ENCODE results near the gene PTPRN2. TPM values are rescaled to one million over a fixed set of nuclear protein-coding genes. Genes with fewer than 3 reads are reported as not detected.

Gene PTPRN2
- polyA plus RNA-seq, 1 of the 3 experiments (the other 2 are of a cell fraction) = 4.0 TPM

DNA sequence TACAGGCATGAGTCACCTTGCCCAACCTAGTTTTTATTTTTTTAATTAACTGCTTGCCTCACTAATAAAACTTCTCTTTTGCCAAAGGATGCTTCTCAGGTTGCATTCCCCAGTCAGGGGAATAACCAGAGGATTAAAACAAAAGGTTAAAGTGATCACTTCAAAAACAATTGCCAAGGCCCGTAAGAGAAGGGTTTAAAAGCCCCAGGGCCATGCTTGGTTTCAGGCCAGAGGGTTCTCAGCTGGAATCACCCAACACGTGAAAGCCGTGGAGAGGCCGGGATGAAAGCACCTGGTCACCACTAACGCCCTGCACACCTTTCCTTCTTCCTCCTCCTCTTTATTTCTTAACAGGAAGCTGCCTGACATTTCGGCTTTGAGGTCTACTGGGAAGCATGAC is 587.5 kb downstream of the PTPRN2 start (continued):
- TF ChIP-seq, protein P1, sequence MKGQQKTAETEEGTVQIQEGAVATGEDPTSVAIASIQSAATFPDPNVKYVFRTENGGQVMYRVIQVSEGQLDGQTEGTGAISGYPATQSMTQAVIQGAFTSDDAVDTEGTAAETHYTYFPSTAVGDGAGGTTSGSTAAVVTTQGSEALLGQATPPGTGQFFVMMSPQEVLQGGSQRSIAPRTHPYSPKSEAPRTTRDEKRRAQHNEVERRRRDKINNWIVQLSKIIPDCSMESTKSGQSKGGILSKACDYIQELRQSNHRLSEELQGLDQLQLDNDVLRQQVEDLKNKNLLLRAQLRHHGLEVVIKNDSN (IDR thresholded peaks at IDR 0.05; ENCODE audit: borderline replicate concordance, low read depth) = no peak
- no peak for TF ChIP-seq SIN3A (IDR thresholded peaks at IDR 0.05; ENCODE audit: borderline replicate concordance, low read depth, low read length)
- TF ChIP-seq, protein P2, sequence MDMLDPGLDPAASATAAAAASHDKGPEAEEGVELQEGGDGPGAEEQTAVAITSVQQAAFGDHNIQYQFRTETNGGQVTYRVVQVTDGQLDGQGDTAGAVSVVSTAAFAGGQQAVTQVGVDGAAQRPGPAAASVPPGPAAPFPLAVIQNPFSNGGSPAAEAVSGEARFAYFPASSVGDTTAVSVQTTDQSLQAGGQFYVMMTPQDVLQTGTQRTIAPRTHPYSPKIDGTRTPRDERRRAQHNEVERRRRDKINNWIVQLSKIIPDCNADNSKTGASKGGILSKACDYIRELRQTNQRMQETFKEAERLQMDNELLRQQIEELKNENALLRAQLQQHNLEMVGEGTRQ (IDR thresholded peaks at IDR 0.05; ENCODE audit: borderline replicate concordance, low read depth, low read length) = no peak

DNA sequence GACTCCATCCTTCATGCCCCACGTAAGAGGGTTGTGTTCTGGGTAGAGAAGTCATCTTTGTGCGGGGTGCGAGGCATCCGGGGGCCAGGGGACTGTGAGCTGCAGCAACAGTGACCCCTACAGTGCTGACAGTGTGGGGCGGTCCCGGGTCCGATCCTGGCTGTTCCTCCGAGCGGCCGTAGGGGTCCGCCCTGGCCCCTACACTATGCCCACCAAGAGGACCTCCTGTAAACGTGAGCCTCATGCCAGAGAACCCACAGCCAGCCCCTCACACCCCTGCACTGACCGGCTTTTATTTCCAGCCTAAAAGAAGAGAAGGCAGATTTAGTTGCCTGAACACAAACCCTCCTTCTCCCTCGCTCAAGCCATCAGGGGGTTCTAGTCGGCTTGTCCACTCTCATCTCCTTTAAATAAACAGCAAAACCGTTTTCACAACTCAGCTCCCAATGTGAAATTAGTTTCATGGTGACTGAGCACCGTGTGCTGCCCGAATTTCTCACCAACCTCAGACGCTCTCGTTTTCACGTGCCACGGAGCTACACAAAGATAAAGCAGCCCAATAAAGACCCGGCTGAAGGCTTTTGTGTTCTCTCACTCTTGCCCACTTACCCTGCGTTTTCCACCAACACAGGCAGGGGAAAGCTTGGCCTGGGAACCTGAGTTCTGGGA is 588.6 kb downstream of the PTPRN2 start:
- no peak overlapping the region for H2AFZ ChIP-seq (ENCODE audit: low read depth)
- no peak overlapping the region for H3K4me2 ChIP-seq
- peak; percentile 66 for DNase-seq
- H3K36me3 ChIP-seq (replicated peaks in 1 of 2; ENCODE audit: control insufficient read depth in 1 of 2, insufficient read depth in 2 of 2, low read length in 1 of 2) = no peaks in the 10 kb centered on the region
- WGBS (ENCODE audit: low lambda C conversion rate) = 55% methylated on average over 24 of the region's 24 CpGs
- peaks cover 0 to 12% of the 10 kb centered on the region in 2 experiments; a peak in 1 of 4 replicates for H3K4me1 ChIP-seq (ENCODE audit: control insufficient read depth in 1 of 2, insufficient read depth in 2 of 2, low read depth in 1 of 2, low read length in 1 of 2)
- no peaks in the 10 kb centered on the region for H3K27me3 ChIP-seq (ENCODE audit: insufficient read depth)
- no peak for TF ChIP-seq JUND (IDR thresholded peaks at IDR 0.05)
- TF ChIP-seq, protein P3, sequence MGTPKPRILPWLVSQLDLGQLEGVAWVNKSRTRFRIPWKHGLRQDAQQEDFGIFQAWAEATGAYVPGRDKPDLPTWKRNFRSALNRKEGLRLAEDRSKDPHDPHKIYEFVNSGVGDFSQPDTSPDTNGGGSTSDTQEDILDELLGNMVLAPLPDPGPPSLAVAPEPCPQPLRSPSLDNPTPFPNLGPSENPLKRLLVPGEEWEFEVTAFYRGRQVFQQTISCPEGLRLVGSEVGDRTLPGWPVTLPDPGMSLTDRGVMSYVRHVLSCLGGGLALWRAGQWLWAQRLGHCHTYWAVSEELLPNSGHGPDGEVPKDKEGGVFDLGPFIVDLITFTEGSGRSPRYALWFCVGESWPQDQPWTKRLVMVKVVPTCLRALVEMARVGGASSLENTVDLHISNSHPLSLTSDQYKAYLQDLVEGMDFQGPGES (IDR thresholded peaks at IDR 0.05; ENCODE audit: low read depth, low read length) = no peak
- peak; percentile 33; the same call in 1 of the 2 replicates for TF ChIP-seq RAD21 (IDR thresholded peaks at IDR 0.05; ENCODE audit: low read length)
- no peak for TF ChIP-seq RXRA (IDR thresholded peaks at IDR 0.05; ENCODE audit: borderline replicate concordance, low read depth)
- no peak for TF ChIP-seq SMC3 (IDR thresholded peaks at IDR 0.05; ENCODE audit: low read depth, low read length)
- TF ChIP-seq EZH2phosphoT487 (IDR thresholded peaks at IDR 0.05; ENCODE audit: borderline replicate concordance, low read depth) = no peak
- no peaks in the 10 kb centered on the region for H3K79me2 ChIP-seq (ENCODE audit: insufficient read depth)
- no peaks in the 10 kb centered on the region for H4K20me1 ChIP-seq (ENCODE audit: insufficient read depth)
- H3F3A ChIP-seq (replicated peaks; ENCODE audit: insufficient read depth) = no peaks in the 10 kb centered on the region
- CTCF ChIA-PET = interaction anchor here (0.6 to 1.0 kb wide), 3 partner anchors 68 to 321 kb away, joined by 3 to 4 read pairs (median 3); no protein-coding TSS in a partner anchor
- H3K4me3 ChIP-seq (ENCODE audit: low read depth in 2 of 2, low read length in 1 of 2) = no peak overlapping the region
- no peak overlapping the region for H3K9ac ChIP-seq
- H3K9me3 ChIP-seq = peaks cover 9% of the 10 kb centered on the region; the same call in 1 of the 2 replicates
- POLR2A ChIA-PET = no interaction called here
- H3K9me2 ChIP-seq = no peaks in the 10 kb centered on the region
- no peak overlapping the region for H3K27ac ChIP-seq (ENCODE audit: low read depth in 2 of 2, low read length in 1 of 2)

DNA sequence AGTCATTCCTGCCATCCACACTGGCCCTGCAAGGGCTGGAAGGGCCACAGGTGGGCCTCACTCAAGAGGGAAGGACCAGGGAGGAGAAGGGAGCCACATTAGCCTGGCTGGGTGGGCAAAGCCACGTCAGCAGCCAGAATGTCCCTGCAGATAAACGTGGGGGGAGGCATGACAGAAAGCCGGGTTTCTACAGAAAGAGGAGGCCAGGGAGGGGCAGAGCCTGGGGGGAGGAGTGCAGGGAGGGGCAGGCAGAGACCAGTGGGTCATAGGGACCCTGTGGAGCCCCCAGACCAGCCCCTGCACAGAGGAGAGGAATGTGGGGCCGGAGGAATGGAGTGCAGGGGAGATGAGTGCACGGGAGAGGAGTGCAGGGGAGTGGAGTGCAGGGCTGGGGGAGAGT is 590.2 kb downstream of the PTPRN2 start:
- Histone ChIP-seq H3K4me3 (ENCODE audit: low read depth in 2 of 2, low read length in 1 of 2) (no peak overlapping the region), H3K4me2 (no peak overlapping the region), H3K9me2 (no peaks in the 10 kb centered on the region), H2AFZ (ENCODE audit: low read depth) (no peak overlapping the region), H3K79me2 (ENCODE audit: insufficient read depth) (no peaks in the 10 kb centered on the region), H3K36me3 (replicated peaks in 1 of 2; ENCODE audit: control insufficient read depth in 1 of 2, insufficient read depth in 2 of 2, low read length in 1 of 2) (no peaks in the 10 kb centered on the region), H3K4me1 (ENCODE audit: control insufficient read depth in 1 of 2, insufficient read depth in 2 of 2, low read depth in 1 of 2, low read length in 1 of 2) (peaks cover 0 to 12% of the 10 kb centered on the region in 2 experiments; a peak in 1 of 4 replicates), H3K9ac (no peak overlapping the region), H4K20me1 (ENCODE audit: insufficient read depth) (no peaks in the 10 kb centered on the region), H3K27ac (ENCODE audit: low read depth in 2 of 2, low read length in 1 of 2) (no peak overlapping the region), H3K27me3 (ENCODE audit: insufficient read depth) (no peaks in the 10 kb centered on the region), H3F3A (replicated peaks; ENCODE audit: insufficient read depth) (no peaks in the 10 kb centered on the region), H3K9me3 (peaks cover 9% of the 10 kb centered on the region; the same call in 1 of the 2 replicates)
- CTCF ChIA-PET = no interaction called here
- 26% methylated on average over 5 of the region's 5 CpGs for WGBS (ENCODE audit: low lambda C conversion rate)
- no peak for DNase-seq
- POLR2A ChIA-PET = no interaction called here
- no peak for TF ChIP-seq TAF1 (IDR thresholded peaks at IDR 0.05; ENCODE audit: borderline replicate concordance, low read depth, low read length)
- no peak for TF ChIP-seq ELF1 (IDR thresholded peaks at IDR 0.05)
- TF ChIP-seq, protein P4, sequence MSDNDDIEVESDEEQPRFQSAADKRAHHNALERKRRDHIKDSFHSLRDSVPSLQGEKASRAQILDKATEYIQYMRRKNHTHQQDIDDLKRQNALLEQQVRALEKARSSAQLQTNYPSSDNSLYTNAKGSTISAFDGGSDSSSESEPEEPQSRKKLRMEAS (IDR thresholded peaks at IDR 0.05; ENCODE audit: low read depth) = no peak
- TF ChIP-seq, protein P5, sequence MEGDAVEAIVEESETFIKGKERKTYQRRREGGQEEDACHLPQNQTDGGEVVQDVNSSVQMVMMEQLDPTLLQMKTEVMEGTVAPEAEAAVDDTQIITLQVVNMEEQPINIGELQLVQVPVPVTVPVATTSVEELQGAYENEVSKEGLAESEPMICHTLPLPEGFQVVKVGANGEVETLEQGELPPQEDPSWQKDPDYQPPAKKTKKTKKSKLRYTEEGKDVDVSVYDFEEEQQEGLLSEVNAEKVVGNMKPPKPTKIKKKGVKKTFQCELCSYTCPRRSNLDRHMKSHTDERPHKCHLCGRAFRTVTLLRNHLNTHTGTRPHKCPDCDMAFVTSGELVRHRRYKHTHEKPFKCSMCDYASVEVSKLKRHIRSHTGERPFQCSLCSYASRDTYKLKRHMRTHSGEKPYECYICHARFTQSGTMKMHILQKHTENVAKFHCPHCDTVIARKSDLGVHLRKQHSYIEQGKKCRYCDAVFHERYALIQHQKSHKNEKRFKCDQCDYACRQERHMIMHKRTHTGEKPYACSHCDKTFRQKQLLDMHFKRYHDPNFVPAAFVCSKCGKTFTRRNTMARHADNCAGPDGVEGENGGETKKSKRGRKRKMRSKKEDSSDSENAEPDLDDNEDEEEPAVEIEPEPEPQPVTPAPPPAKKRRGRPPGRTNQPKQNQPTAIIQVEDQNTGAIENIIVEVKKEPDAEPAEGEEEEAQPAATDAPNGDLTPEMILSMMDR (IDR thresholded peaks at IDR 0.05) = no peak
